Lower leg skin (tissue), 4 donors: ENCODE measurements around the gene UMODL1. TPM values are rescaled to one million over a fixed set of nuclear protein-coding genes. Genes with fewer than 3 reads are reported as not detected.

Experiments
- DNase-seq, 2 donors: peaks; one replicate each; pipeline ENCODE4 v3.0.0-alpha.2; 2019; ENCODE audit warnings: low spot score in 2 of 2
- H3K4me3 ChIP-seq: fragments of 200-600 bp; sonication (generic); 2 replicates; pipeline ENCODE4 v1.5.1; 2017; ENCODE audit warnings: mild to moderate bottlenecking, low read depth; ENCODE audit not compliant: poor library complexity, severe bottlenecking
- CTCF ChIP-seq, 3 donors: fragments of 450-650 bp; IDR thresholded peaks; one replicate each; pipeline ENCODE4 v1.5.1; 2016; ENCODE audit warnings: antibody characterized with exemption in 3 of 3, mild to moderate bottlenecking in 3 of 3, moderate library complexity in 2 of 3
- POLR2A ChIP-seq, 2 donors: fragments of 450-650 bp; IDR thresholded peaks; one replicate each; pipeline ENCODE4 v1.6.1; 2016 to 2017; ENCODE audit warnings: antibody characterized with exemption in 2 of 2, mild to moderate bottlenecking in 1 of 2, moderate library complexity in 1 of 2
- WGBS, 2 donors: methylation state at CpG; one replicate each; pipeline ENCODE4 v1.1.5; 2018; 5-methylcytosine and 5-hydroxymethylcytosine counted together
- intact Hi-C: fragments of 100-400 bp; cut with DNase I; formaldehyde crosslinking; loops from one replicate; pipeline ENCODE4 v1.15.0; 2023; ENCODE audit warnings: low total_unique reads
- total RNA-seq, 4 donors: library from RNA; depleted of rRNA; stranded (reverse); fragments of >200 nt; gene quantifications; one replicate each; pipeline ENCODE4 v1.1.0, GENCODE V29; 2016

The UMODL1 gene
- total RNA-seq, 4 donors from 2014 or later, result 0.23 TPM; not detected in 3

- 83 to 89% methylated on average over 25 to 26 of the region's 26 CpGs for WGBS, 2 donors
- DNase-seq, result no peak
- no peak overlapping the region for H3K4me3 ChIP-seq
- TF ChIP-seq CTCF (IDR thresholded peaks at IDR 0.05) (no peak), POLR2A (IDR thresholded peaks at IDR 0.05) (no peak)
- intact Hi-C loops, result no loop called here
Observed at GRCh38 chr21:42105476-42106315, 34.6 kb downstream of the UMODL1 start.

GRCh38 chr21:42106425-42106824, 35.3 kb downstream of the UMODL1 start:
- WGBS, 2 donors, result 82 to 84% methylated on average over 15 to 19 of the region's 20 CpGs
- intact Hi-C loops, result no loop called here

GRCh38 chr21:42107177-42107880, 36.2 kb downstream of the UMODL1 start:
- TF ChIP-seq CTCF (IDR thresholded peaks at IDR 0.05) (no peak), POLR2A (IDR thresholded peaks at IDR 0.05) (no peak)
- no peak for DNase-seq
- WGBS, 2 donors, result 87 to 90% methylated on average over 18 of the region's 18 CpGs
- intact Hi-C loops, result no loop called here
- H3K4me3 ChIP-seq, result no peak overlapping the region

More at GRCh38 chr21:42106425-42106824, 35.3 kb downstream of the UMODL1 start:
- H3K4me3 ChIP-seq, result no peak overlapping the region
- TF ChIP-seq CTCF (IDR thresholded peaks at IDR 0.05) (no peak), POLR2A (IDR thresholded peaks at IDR 0.05) (no peak)
- DNase-seq, result no peak

GRCh38 chr21:42107881-42108553, 36.9 kb downstream of the UMODL1 start:
- 23 to 27% methylated on average over 12 to 16 of the region's 18 CpGs for WGBS, 2 donors
- H3K4me3 ChIP-seq, result no peak overlapping the region
- intact Hi-C loops, result no loop called here
- TF ChIP-seq CTCF (IDR thresholded peaks at IDR 0.05) (no peak), POLR2A (IDR thresholded peaks at IDR 0.05) (no peak)
- DNase-seq, result no peak

GRCh38 chr21:42108554-42109340, 37.6 kb downstream of the UMODL1 start:
- 48 to 73% methylated on average over 24 of the region's 26 CpGs for WGBS, 2 donors
- H3K4me3 ChIP-seq, result no peak overlapping the region
- TF ChIP-seq CTCF (IDR thresholded peaks at IDR 0.05) (no peak), POLR2A (IDR thresholded peaks at IDR 0.05) (no peak)
- DNase-seq, result no peak
- intact Hi-C loops, result no loop called here
